Transverse colon (tissue), 4 donors: ENCODE measurements around the gene PRKACG. TPM values are rescaled to one million over a fixed set of nuclear protein-coding genes. Genes with fewer than 3 reads are reported as not detected.

Experiments used
- DNase-seq: peaks from one replicate; pipeline ENCODE4 v3.0.0-alpha.2; 2019
- H3K27ac ChIP-seq, 4 donors: fragments of 200-600 bp; sonication (generic); 2 replicates each; pipeline ENCODE4 v1.5.1; 2016 to 2018; ENCODE audit warnings: inconsistent platforms in 4 of 4
- H3K27me3 ChIP-seq: fragments of 200-600 bp; sonication (generic); 2 replicates; pipeline ENCODE4 v1.5.1; 2017; ENCODE audit warnings: inconsistent platforms
- H3K36me3 ChIP-seq, 4 donors: fragments of 200-600 bp; sonication (generic); 2 replicates each; pipeline ENCODE4 v1.5.1; 2017 to 2019; ENCODE audit warnings: inconsistent platforms in 4 of 4
- H3K4me1 ChIP-seq, 4 donors: fragments of 200-600 bp; sonication (generic); 2 replicates each; pipeline ENCODE4 v1.5.1; 2017 to 2020; ENCODE audit warnings: inconsistent platforms in 4 of 4
- H3K4me3 ChIP-seq, 4 donors: fragments of 200-600 bp; sonication (generic); 1 replicate in 1 of 4; 2 replicates in 3 of 4; pipeline versions ENCODE4 v1.5.1 to v1.6.1; 2017 to 2019; ENCODE audit warnings: inconsistent platforms in 4 of 4
- H3K9me3 ChIP-seq, 2 donors: fragments of 200-600 bp; sonication (generic); 2 replicates each; pipeline ENCODE4 v1.5.1; 2017 to 2019; ENCODE audit warnings: inconsistent platforms in 2 of 2
- CTCF ChIP-seq, 5 experiments: fragments of 200-600 bp in 3 of 5; fragments of 450-650 bp in 2 of 5; sonication (generic) in 3 of 5; IDR thresholded peaks; 1 replicate in 2 of 5; 2 replicates in 3 of 5; pipeline ENCODE4 v1.5.1; 2016 to 2017; ENCODE audit warnings: antibody characterized with exemption in 5 of 5, inconsistent platforms in 3 of 5, mild to moderate bottlenecking in 2 of 5, moderate library complexity in 1 of 5
- EP300 ChIP-seq: sonication (generic); formaldehyde crosslinking; IDR thresholded peaks from one replicate; pipeline ENCODE4 v1.6.1; 2017; ENCODE audit warnings: antibody characterized with exemption, low read depth
- POLR2A ChIP-seq: fragments of 450-650 bp; IDR thresholded peaks from one replicate; pipeline ENCODE4 v1.6.1; 2016; ENCODE audit warnings: antibody characterized with exemption, mild to moderate bottlenecking, moderate library complexity
- POLR2AphosphoS5 ChIP-seq, 3 donors: sonication (generic); formaldehyde crosslinking; IDR thresholded peaks; one replicate each; pipeline ENCODE4 v1.6.1; 2016; ENCODE audit warnings: antibody characterized with exemption in 3 of 3
- WGBS, 2 donors: methylation state at CpG; one replicate each; pipeline ENCODE4 v1.1.5; 2018; ENCODE audit warnings: low coverage in 1 of 2; 5-methylcytosine and 5-hydroxymethylcytosine counted together
- in situ Hi-C, 4 donors: fragments of 200-750 bp; cut with MboI; loops; one replicate each; pipeline versions ENCODE4 v1.15.0 to v1.15.1; 2017; ENCODE audit warnings: low sequenced_read_pairs in 3 of 4, low pct_ligation_motif_present in 1 of 4, low pct_unique_long_range_greater_than_20kb in 1 of 4
- intact Hi-C: fragments of 100-400 bp; cut with DNase I; formaldehyde crosslinking; loops from one replicate; pipeline ENCODE4 v1.15.1; 2023; ENCODE audit warnings: low total_unique reads
- total RNA-seq, 4 donors: library from RNA; depleted of rRNA; stranded (reverse); fragments of >200 nt; gene quantifications; one replicate each; pipeline ENCODE4 v1.1.0, GENCODE V29; 2016

Gene PRKACG
- total RNA-seq, 4 donors from 2014 or later = not detected

DNA sequence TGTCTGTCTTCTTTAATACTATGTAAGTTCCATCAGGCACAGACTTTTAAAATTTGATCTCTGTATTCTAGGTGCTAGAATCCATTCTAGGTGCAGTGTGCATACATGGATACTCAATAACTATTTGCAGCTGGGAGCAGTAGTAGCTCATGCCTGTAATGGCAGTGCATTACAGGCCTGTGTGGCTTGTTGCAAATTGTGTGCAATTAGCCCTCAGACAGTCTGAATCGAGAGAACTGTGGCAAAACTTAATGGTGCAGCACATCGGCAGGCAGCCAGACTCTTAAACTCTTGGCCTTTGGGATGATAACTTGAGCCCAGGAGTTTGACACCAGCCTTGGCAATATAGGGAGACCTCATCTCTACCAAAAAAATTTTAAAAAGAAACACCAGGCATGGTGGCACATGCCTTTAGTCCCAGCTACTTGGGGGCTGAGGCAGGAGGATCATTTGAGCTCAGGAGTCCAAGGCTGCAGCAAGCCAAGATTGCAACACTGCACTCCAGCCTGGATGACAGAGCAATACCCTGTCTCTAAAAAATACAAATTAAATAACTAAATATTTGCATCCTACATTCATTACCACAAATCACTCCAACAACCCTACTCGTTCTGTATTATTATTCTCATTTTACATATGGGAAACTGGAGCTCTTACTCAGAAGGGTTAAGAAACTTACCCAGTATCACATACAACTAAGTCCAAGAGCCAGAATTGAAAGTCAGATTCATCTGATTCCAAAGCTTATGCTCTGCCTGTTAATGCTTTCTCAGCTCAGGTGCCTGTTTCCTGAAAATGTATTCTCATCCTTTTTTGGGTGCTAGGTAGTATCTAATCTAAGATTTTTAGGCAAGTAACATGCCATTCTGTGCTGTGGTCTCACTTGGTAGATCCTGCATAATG is 30.1 kb downstream of the PRKACG start:
- no peaks in the 10 kb centered on the region for H3K27me3 ChIP-seq
- WGBS, 2 donors = 78% methylated on average over 3 of the region's 3 CpGs; no CpG with 5 or more reads in 1 of the 2 donors
- no peaks in the 10 kb centered on the region for H3K9me3 ChIP-seq
- peaks cover 25 to 48% (median 38%) of the 10 kb centered on the region in 4 donors for H3K4me1 ChIP-seq
- H3K27ac ChIP-seq = no peak overlapping the region
- H3K36me3 ChIP-seq = no peaks in the 10 kb centered on the region
- H3K4me3 ChIP-seq = no peak overlapping the region
- intact Hi-C loops = no loop called here
- in situ Hi-C loops = loop anchor here in 2 of 4 donors (25.0 kb wide), 2 partner anchors 196 to 271 kb away; partner anchors contain the start of gene PIP5K1B (in 1 of the 2)
- no peak for DNase-seq
- TF ChIP-seq EP300 (no peak), CTCF (IDR thresholded peaks at IDR 0.05) (no peak), POLR2AphosphoS5 (IDR thresholded peaks at IDR 0.05) (no peak), POLR2A (no peak)

DNA sequence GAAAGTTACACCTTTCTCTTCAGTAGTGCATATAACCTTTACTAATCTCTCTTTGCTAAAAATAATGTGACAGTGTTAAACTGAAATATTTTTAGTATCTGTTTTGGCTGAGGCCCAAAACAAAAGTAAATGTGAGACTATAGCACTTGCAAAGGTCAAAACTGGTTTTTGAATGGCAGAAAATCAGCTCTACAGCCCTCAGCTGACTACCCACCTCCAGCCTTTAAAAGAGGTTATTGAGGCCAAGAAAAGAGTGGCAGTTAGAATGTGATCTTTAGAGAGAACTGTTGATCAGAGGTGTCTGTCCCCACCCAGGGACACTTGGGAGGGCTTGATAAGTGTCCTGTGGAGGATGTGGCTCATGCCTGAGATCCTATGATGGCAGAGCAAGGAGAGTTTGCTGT is 30.9 kb downstream of the PRKACG start:
- Histone ChIP-seq H3K27ac (no peak overlapping the region), H3K27me3 (no peaks in the 10 kb centered on the region), H3K4me3 (no peak overlapping the region), H3K36me3 (no peaks in the 10 kb centered on the region), H3K4me1 (peaks cover 25 to 49% (median 38%) of the 10 kb centered on the region in 4 donors), H3K9me3 (no peaks in the 10 kb centered on the region)
- no peak for DNase-seq
- TF ChIP-seq POLR2AphosphoS5 (IDR thresholded peaks at IDR 0.05) (no peak), EP300 (no peak), POLR2A (no peak), CTCF (IDR thresholded peaks at IDR 0.05) (no peak)
- in situ Hi-C loops (loop anchor here in 2 of 4 donors (25.0 kb wide), 2 partner anchors 196 to 271 kb away; partner anchors contain the start of gene PIP5K1B (in 1 of the 2)), intact Hi-C loops (no loop called here)

- TF ChIP-seq POLR2A (no peak), CTCF (IDR thresholded peaks at IDR 0.05) (no peak), POLR2AphosphoS5 (IDR thresholded peaks at IDR 0.05) (no peak), EP300 (no peak)
- peaks cover 25 to 49% (median 38%) of the 10 kb centered on the region in 4 donors for H3K4me1 ChIP-seq
- intact Hi-C loops = no loop called here
- 21 to 47% methylated on average over 3 to 6 of the region's 6 CpGs for WGBS, 2 donors
- no peaks in the 10 kb centered on the region for H3K9me3 ChIP-seq
- H3K27ac ChIP-seq = peak overlapping the region; percentile 59 to 74 (median 70)
- no peaks in the 10 kb centered on the region for H3K27me3 ChIP-seq
- H3K36me3 ChIP-seq = no peaks in the 10 kb centered on the region
- no peak overlapping the region for H3K4me3 ChIP-seq
- in situ Hi-C loops = loop anchor here in 2 of 4 donors (25.0 kb wide), 2 partner anchors 194 to 269 kb away; partner anchors contain the start of gene PIP5K1B (in 1 of the 2)
- DNase-seq = peak; percentile 28
Observed at GRCh38 chr9:68981789-68982188, 32.1 kb downstream of the PRKACG start.

DNA sequence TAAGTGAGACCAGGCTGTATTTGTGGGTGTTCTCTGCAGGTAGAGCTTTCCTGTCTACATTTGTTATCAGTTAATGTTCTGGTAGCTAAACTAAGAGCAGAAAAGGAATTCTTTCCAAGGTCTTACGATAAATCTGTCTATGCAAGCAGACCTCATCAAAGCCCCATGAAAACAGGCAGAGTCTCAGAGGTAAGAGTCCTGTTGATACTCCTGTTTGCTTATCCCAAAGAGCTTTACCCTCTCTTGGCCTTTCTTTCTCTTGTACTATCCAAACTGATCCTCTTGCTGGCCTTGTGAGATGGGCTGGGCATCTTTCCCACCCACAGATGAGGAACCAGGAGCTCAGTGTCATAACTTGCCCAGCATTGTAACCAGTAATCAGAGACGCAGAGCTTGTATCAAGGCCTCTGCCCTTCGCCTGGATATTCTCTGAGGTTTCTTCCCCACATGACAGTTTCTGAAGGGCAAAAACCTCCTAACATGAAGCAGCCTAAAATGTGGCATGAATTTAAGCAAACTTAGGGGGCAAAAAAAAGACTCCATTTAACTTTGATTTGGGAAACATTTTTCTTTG is 33.5 kb downstream of the PRKACG start:
- DNase-seq = no peak
- H3K36me3 ChIP-seq = no peaks in the 10 kb centered on the region
- no peak overlapping the region for H3K4me3 ChIP-seq
- H3K27ac ChIP-seq = peak overlapping the region; percentile 59 to 74 (median 70)
- TF ChIP-seq EP300 = no peak
- peak in 1 of 3 donors; percentile 30 for TF ChIP-seq POLR2AphosphoS5 (IDR thresholded peaks at IDR 0.05)
- H3K4me1 ChIP-seq = peaks cover 27 to 59% (median 45%) of the 10 kb centered on the region in 4 donors
- 56 to 59% methylated on average over 3 of the region's 3 CpGs for WGBS, 2 donors
- H3K27me3 ChIP-seq = no peaks in the 10 kb centered on the region
- in situ Hi-C loops = loop anchor here in 2 of 4 donors (25.0 kb wide), 2 partner anchors 193 to 268 kb away; partner anchors contain the start of gene PIP5K1B (in 1 of the 2)
- intact Hi-C loops = no loop called here
- H3K9me3 ChIP-seq = no peaks in the 10 kb centered on the region
